HG03432 (cell line): Measurements from ENCODE around the gene SEZ6.
"Not testable (repeated sequence)": the region's sequence is repeated elsewhere in the genome, so short reads cannot be mapped to it uniquely, and the experiment has no call there.

ENCODE experiments used
- ATAC-seq: cut with Tn5 transposase; IDR thresholded peaks from one replicate; pipeline ENCODE4 v1.9.1; 2021; ENCODE audit warnings: mild to moderate bottlenecking, moderate library complexity; ENCODE audit not compliant: unreplicated experiment

The SEZ6 gene

DNA sequence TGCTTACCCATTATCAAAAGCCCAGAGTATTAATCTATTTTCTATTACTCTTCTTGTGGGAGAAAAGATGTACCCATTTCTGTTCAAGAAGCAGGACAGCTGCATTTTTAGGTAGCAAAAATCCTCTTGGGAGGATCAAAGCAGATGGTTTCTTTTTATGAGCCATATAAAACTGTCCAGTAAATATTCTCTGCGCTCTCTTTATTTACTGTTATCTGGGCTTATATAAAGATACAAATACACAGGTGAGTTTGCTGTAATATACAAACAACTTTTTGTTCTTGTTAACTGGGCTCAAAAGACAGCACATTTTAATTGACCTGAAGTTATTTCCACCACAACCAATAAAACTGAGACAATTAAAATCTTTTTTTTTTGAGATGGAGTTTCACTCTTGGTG lies 64.6 kb downstream of the SEZ6 start:
- ATAC-seq, result no peak

DNA sequence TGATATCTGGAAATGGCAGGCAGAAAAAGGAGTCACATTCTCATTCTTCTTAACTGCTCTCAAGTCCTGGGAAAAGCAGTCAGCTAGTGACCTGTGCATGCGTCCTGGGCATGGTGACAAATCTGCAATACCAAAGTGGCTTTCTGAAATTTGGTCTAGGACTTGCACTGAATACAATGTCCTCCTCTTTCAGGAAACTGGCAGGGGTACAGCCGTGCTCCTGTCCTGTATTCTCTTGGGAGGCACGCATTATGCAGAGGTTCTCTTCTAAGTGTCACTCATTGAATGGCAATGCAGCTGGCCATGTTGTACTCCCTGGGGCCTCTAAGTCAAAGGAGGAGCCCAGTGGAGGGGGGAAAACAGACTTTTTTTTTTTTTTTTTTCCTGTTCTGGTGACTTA lies 65.2 kb downstream of the SEZ6 start:
- ATAC-seq, result no peak

DNA sequence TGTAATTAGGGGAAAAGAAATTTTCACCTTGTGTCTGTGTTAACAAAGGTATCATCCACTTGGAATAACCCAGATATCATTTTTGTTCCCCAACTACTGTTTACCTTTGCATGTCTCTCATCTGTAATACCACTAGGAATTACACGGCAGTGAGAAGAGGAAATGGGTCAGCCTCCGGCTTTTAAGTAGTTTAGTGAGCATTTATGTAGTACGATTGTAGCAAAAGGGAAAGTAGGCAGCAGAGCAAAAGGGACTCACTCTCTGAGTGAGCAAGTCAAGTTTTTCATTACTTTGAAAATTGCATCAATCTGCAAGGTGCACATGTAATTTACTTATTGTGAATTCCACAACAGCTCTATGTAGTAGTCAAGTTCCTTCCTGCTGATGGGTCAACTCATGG lies 65.7 kb downstream of the SEZ6 start:
- no peak for ATAC-seq

DNA sequence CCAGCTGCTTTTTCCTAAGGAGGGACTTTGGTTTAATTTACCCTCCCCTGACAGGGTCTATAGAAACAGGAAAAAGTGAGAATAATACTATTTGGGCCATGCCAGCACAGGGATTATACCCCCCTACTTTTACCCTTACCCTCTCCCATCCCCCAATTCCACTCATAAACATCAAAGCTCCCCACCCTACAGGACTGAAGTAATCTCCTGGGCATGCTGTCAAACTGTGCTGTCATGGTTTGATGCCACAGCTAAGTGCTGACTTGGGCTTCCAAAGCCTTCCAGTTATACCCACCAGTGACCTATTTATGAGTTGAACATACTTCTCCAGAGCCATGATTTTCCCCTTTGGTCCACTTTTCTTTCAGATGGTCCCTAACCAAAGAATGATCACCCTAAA lies 67.3 kb downstream of the SEZ6 start:
- ATAC-seq, result no peak

DNA sequence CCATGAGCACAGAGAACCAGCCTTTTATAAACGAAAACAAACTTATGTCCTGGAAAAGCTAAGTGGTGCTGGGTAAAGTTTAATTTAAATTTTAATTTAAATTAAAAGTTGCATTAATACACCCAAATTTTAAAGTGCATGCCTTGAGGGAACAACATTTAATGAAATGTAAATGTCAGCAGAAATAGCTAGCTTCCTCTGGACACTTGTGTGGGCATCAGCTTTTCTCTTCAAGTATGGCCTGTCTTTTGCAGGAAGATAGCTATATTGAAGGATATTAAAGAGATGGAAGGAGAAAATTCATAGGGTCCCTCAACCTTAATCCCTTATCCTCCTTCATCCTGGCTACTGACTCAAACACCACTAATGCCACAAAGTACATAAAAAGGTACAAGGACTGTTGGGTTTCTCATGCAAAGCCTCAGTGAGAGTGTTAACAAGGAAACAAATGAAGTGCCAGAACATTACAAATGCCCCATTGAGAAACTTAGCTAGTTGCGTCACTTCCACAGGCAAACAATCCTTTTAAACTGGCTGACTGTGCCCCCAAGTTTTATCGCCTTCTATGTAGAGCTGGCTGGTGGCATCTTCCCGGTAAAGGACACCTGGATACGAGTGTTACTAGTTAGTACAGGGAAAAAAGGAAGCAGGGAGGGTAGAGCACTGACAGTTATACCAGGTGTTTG lies 68.6 kb downstream of the SEZ6 start:
- no peak for ATAC-seq

DNA sequence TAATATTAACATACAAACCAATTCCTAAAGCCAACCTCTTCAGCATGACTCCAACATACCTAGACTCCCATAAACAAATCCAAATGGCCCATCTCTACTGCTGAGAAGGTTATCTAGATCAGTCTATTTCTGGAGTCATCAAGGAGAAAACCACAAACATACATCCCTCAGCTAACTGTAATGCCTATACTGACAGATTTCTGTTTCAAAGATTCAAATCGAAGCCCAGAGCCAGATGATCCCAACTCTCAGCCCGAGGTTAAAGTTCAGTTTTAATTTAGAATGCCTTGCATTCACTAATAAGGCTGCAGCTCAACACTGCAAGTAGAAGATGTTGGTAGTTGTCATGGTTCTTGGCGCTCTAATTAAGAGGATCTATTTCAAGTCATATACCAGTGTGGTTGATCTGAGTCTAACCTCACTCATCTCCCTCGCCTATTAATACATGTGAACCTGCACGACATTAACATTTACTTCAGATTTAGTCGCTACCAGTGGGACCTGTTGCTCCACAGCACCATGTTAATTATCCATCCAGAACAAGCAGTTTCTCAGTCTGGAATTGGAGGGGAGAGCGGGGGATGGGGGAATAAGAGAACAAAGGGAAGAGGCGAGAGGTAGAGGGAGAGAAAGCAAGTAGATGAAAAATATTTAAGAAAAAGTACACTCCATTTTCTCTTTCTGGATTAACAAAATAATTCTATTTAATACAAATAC lies 69.9 kb downstream of the SEZ6 start:
- ATAC-seq, result no peak

DNA sequence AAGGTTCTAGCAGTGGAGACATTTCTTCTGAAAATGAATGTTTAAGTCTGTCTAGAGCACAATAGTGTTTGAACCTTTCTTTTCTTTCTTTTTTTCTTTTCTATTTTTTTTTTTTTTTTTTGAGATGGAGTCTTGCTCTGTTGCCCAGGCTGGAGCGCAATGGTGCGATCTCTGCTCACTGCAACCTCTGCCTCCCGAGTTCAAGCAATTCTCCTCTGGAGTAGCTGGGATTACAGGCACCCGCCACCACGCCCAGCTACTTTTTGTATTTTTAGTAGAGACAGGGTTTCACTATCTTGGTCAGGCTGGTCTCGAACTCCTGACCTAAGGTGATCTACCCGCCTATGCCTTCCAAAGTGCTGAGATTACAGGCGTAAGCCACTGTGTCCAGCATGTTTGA lies 71.3 kb downstream of the SEZ6 start:
- not testable (repeated sequence) for ATAC-seq

DNA sequence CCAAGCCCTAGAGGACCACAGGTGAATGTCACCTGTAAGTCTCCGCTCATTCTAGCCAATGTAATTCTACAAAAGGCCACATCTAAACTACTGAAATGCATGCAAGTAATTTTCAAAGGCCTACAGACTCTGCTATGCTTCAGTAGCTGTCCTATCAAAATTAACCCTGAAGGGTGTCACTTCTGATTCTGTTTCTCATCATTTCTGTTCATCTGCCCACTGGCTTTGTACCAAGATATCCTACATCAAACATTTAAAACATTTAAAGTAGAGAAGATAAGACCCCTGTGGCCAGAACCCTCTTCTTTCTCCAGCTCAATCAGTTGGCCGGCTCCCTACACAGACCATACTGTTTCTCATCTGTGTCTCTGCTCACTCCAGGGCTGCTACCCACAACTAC lies 76.0 kb downstream of the SEZ6 start:
- ATAC-seq, result no peak

DNA sequence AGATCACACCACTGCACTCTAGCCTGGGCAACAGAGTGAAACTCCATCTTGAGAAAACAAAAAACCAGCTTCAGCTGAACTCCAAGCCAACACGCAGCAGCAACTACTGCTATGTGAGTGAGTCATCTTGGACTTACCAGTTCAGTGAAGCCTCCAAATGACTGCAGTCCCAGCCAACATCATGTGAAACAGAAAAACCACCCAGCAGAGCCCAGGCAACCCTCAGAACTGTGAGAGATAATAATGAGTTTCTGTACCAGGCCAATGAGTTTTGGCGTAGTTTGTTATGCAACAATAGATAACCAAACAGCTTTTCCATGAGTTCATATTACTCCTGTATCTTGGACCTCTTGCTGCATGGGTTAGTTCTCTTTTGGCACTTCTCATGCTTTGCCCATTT lies 77.8 kb downstream of the SEZ6 start:
- ATAC-seq, result no peak

DNA sequence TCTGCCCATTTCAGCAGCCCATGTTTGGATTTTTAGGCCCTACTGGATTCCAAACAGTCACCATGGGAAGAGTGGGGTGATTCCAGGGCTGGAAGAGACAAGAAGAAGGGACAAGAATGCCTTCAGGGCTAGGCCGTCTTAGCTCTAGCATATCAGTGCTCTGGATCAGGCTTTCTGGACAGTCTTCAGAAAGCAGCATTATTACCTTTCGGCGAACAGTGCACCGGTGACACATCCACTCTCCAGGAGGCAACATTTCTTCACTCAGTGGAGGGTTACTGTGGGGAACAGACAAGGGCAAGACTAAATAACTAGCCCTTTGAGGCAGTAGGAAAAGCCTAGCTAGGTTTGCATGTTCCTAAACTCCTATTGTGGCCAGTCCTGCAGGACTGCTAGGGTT lies 79.0 kb downstream of the SEZ6 start:
- no peak for ATAC-seq

DNA sequence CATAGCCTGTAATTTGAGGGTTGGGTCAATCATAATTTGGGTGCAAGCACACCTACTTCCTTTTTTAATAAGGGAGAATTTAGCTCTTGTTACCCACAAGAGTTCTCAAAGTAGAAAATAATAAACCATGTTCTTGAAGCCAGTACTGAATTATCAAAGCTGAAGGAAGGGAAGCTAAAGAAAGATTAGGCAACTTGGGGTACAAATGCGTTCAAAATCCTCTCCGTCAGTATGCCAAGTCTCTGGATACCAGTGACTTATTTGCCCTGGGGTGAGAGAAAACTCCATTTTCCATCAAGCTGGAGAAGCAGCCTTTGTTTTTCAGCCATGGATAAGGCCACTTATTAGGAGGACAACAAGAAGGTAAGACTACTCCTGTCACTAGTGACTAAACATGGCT lies 79.5 kb downstream of the SEZ6 start:
- no peak for ATAC-seq

DNA sequence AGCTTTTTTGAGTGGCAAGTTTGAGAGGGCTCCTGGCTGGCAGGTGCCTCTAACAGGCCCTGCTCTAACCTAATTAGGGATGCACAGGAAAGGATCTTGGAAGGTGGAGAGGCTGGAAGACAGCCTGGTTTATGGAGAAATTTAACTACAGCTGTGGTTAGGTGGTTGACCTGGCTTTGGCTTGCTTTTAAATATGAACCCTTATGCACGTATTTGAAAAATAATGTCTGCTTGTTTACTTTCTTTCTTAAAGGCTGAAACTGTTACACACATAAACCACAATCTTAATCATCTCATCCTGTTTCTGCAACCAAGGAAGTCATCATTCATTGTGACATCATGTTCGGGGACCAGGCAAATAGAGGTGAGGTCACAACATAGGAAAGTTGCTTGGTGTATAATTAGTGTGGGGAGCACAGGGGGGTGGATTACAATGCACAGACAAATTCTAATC lies 79.9 kb downstream of the SEZ6 start:
- ATAC-seq, result no peak

DNA sequence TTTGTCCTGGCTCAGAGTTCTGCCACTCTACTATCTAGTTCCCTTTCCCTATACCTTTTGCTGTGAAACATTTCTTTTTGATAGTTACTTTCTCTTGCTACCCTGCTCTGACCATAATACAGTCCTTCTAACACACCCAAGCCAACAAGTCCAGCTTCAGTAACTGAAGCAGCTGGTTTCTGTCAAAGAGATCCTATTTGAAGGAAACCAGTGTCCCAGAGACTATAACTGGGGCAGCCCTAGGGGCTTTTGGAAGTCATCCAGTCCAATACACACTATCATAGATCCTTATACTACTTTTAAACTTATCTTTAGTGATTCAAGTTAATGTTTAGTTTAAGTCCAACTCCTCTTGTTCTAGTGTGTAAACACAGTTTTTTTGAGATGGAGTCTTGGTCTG lies 85.6 kb downstream of the SEZ6 start:
- ATAC-seq, result no peak

DNA sequence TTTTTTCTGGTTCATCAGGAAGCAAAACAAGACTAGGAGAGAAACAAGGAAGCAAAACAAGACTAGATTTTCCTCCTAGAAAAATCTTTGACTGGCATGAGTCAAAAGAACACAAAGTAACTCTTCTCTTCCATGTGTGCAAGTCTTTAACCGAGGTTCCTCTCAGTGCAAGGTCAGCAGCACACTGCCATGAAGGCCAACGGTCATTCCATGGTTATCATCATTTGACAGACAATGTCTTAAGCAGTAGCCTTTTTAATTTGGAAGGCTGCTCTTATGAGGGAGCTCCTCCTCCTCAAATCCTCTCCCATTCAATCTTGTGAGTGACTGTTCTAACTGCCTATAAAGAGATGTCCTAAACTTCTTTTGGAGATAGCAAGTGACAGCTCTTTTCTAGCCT lies 87.5 kb downstream of the SEZ6 start:
- no peak for ATAC-seq

DNA sequence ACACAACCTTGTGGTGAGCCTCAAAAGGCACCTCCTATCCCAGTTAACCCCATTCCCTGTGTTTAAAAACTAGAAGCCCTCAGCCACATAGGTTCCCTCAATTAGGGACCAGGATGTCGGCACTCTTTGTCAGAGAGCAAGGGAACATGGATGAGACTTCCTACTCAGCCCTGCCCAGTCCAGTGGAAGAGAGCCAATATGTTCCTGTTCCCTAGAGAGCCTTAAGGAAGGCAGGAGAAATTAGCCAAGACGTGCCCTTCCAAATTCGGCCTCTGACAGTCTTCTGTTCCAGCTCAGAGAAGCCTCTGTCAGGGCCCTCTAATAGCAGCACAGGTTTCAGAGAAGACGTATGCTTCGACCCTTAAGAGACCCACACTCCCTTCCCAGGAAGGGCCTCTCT lies 88.4 kb downstream of the SEZ6 start:
- no peak for ATAC-seq

DNA sequence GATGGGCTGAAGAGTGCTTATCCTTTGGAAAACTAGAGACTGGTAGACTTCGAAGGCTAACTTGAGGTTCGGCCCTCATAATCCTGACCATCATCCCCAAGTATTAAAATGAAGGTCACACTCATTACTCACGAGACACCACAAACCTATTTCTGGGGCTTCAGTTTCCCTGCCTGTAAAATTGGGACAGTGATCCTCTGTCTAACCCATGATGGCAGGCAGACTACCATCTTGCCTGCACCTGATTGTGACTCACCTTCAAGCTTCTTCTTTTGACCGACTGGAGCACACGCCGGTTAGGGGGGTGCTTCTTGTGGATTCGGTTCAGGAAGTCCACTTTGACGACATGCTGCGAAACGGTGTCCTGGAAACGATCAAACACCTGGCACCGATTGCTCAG lies 88.8 kb downstream of the SEZ6 start:
- ATAC-seq, result no peak

DNA sequence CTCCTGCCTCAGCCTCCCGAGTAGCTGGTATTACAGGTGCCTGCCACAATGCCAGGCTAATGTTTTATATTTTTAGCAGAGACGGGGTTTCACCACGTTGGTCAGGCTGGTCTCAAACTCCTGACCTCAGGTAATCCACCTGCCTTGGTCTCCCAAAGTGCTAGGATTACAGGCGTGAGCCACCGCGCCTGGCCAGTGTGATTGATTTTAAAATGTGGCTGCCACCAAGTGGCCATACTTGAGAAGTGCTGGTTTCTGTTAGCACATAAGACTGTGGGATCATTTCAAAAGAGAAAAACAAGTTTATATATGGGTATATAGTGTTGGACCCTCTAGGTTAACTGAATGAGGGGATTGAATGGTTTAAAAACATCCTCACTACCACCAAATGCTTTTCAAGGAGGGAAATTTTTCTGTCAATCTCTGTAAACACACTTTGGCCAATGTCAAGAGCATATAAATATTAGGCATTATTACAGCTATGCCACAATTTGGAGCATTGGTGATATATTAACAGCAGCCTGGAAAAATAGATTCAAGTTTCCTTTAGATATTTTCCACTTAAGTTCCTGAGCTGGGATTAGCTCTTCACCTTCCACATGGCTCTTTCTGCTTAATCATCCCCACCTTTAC lies 89.4 kb downstream of the SEZ6 start:
- ATAC-seq, result no peak

DNA sequence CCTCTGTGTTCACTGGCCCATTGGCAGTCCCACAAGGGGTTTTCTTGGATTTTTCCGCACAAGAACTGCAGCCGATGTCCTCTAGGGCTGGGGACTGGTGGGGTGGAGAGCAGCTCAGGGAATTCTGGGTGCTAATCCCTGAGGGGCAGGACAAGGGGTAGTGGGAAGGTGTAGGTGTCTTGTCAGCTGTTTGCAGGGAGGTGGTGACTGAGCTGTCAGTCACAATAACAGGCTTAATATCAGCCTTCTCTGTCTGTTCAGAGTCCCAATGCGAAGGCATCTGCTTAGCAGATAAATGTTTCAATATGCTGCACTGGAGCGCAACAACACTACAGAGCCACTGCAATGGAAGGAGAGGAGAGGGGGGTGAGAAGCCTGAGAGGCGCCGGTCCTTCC lies 92.9 kb downstream of the SEZ6 start:
- ATAC-seq, result no peak

DNA sequence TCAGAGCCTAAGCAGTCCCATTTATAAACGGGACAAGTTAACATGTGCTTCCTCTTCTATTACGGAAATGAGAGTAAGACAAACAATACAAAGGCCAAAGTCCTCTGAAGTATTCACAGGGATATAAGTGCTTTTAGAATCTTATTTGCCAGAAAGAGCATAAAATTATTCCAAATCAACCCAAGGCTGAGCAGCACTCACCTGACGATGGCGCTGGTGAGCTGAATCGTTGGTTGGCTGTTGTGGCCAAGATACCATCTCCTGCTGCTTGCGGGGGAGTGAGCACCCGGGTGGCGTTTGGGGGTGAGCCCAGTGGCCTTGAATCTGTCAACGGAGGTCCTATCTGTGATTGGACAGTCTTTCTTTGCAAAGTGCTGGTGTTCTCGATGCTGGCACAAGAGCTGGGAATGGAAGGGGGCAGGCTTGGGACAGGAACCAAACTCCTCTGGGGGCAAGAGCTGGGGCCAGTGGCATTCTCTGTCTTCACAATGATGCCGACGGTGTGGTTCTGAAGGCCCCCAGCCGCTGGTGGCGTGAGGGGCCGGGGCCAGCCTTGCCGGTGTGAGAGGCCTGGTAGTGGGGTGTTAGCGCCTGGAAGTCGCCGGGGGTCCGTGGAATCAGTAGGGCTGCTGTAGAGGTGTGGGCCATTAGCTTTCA lies 93.4 kb downstream of the SEZ6 start:
- ATAC-seq, result no peak

DNA sequence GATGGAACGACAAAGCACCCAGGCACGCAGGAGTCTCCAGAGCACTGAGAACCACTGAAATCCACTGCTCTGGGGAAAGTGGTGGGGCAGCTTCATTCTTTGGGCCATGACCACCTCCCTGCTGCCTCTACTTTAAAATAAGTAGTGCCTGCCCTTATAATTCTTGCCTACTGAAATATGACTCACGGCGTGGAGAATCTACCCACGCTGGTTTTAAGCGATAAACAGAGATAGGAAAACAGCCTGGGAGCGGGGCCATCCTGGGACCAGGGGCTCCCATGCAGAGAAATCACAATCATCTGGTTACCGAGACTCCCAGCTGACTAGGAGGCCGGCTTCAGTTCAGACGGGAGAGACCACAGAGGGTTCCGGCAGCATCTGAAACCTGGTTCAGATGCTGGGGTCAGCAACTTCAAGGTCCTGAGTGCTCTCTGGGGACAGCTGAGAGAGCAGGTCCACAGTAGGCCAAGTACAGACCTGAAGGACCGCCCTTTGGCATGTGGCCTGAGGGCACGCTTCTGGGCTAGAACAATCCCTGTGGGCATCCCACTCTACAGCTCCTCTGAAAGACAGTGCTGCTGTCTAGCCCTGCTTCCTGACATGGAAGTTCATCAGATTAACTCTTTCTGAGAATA lies 94.3 kb downstream of the SEZ6 start:
- ATAC-seq, result no peak

DNA sequence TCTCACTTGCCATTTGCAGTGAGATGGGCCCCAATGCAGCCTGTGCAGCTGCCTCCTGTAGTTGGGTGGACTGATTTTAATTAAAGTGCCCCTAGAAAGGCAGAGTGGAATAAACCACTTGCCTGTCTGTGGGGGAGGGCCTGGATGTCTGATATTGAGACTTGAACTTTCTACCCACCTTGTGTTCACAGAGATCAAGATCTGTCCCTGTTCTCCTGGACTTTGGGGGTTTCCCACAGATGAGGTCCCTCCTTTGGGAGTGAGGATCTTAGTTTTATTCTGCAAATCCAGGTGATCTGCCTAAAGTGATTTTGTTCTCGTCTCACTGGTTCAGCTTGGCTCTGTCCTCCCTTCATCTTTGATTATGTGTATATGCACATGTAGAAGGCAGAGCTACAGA lies 95.3 kb downstream of the SEZ6 start:
- no peak for ATAC-seq
